Thyroid gland (tissue), 4 donors: Measurements from ENCODE around the gene KCNAB1.
"Not testable (repeated sequence)": the region's sequence is repeated elsewhere in the genome, so short reads cannot be mapped to it uniquely, and the experiment has no call there.

Experiments used
- POLR2A ChIP-seq, 2 donors: fragments of 450-650 bp; IDR thresholded peaks; one replicate each; pipeline ENCODE4 v1.6.1; 2017; ENCODE audit warnings: antibody characterized with exemption in 2 of 2, mild to moderate bottlenecking in 2 of 2, moderate library complexity in 1 of 2
- TF ChIP-seq, protein P1 (sequence below), 6 experiments: fragments of 200-600 bp in 3 of 6; fragments of 450-650 bp in 3 of 6; sonication (generic) in 3 of 6; IDR thresholded peaks; one replicate each; pipeline ENCODE4 v1.5.1; 2016 to 2019; ENCODE audit warnings: antibody characterized with exemption in 6 of 6, mild to moderate bottlenecking in 2 of 6, inconsistent platforms in 1 of 6, moderate library complexity in 1 of 6

DNA sequence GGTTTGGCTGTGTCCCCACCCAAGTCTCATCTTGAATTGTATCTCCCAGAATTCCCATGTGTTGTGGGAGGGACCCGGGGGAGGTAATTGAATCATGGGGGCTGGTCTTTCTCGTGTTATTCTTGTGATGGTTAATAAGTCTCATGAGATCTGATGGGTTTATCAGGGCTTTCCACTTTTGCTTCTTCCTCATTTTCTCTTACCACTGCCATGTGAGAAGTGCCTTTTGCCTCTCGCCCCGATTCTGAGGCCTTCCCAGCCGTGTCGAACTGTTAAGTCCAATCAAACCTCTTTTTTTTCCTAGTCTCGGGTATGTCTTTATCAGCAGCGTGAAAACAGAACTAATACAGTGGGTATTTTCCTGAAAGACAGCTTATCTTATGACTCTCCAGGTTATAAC is 448.6 kb downstream of the KCNAB1 start:
- not testable (repeated sequence) for TF ChIP-seq POLR2A (IDR thresholded peaks at IDR 0.05)
- TF ChIP-seq, protein P1, sequence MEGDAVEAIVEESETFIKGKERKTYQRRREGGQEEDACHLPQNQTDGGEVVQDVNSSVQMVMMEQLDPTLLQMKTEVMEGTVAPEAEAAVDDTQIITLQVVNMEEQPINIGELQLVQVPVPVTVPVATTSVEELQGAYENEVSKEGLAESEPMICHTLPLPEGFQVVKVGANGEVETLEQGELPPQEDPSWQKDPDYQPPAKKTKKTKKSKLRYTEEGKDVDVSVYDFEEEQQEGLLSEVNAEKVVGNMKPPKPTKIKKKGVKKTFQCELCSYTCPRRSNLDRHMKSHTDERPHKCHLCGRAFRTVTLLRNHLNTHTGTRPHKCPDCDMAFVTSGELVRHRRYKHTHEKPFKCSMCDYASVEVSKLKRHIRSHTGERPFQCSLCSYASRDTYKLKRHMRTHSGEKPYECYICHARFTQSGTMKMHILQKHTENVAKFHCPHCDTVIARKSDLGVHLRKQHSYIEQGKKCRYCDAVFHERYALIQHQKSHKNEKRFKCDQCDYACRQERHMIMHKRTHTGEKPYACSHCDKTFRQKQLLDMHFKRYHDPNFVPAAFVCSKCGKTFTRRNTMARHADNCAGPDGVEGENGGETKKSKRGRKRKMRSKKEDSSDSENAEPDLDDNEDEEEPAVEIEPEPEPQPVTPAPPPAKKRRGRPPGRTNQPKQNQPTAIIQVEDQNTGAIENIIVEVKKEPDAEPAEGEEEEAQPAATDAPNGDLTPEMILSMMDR (IDR thresholded peaks at IDR 0.05) = not testable (repeated sequence)
